Measurements from ENCODE around the gene NRF1.
A peak's percentile ranks its signal among the peaks of the same experiment; 100 is the strongest.
"Not testable (repeated sequence)": the region's sequence is repeated elsewhere in the genome, so short reads cannot be mapped to it uniquely, and the experiment has no call there.

The NRF1 gene

GRCh38 chr7:129607471-129608120 lies 3.9 kb upstream of the NRF1 start:
- DNase-seq: no peak

GRCh38 chr7:129609666-129610065 lies 1.9 kb upstream of the NRF1 start:
- DNase-seq: no peak

DNA sequence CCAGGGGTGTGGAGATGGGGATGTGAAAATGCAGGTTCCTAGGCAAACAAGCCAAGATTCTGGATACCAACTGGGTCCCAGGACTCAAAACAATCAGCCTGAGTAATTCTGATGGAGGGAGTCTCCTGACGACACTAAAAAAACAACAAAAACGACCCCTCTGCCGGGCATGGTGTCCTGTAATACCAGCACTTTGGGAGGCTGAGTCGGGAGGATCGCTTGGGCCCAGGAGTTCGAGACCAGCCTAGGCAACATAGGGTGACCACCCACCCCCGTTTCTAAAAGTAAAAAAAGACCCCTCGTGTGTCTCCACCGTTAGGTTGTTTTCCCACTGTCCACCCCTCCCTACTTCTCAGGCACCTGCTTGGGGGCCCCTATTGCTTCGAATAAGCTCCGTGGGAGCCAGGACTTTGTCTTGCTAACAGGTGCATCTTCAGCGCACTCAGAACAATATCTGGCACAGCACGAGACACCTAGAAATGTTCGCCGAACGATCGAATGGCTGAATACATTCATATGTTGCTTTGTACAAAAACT lies 743 bp upstream of the NRF1 start:
- no peak for DNase-seq

DNA sequence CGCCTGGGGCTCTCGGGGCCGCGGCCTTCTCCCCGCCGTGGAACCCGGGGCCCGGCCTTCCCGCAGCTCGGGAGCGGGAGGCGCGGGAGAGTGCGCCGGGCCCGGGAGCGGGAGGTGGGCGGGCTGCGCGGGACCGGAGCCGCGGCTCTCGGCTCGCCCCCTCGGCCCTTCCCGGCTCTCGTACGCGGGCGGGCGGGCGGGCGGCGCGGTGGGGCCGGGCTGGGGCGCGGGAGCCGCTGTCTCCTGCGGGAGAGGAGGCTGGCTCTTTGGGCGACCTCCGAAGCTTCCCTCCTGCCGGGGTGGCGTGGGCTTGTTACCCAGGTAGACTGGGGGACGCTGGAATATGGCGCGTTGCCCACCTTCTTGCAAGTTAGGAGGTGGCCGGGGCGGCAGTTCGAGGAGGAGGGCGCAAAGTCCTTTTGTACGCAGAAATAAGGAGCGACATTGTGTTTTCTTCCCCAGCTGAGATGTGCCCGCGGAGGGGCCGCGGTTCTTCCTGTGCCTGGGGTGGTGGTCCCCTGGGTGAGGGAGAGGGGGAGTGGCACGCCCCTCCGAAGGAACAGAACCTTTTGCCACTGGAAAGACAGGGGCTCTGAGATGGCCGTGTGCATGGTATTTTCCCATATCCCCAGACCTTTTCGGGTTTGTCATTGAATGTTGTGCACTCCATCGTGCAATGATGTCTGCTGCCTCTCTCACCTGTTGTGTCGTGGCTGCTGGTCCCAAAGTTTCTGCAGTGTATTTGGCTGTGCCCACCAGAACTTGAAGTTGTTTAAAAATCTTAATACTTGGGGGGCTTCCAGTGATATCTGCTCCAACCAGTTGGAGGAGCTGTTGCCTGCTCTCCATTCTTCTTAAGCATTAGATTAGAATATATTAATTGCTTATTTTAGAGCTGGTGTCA lies 844 bp downstream of the NRF1 start:
- DNase-seq: peak; percentile 36

- no peak for DNase-seq
Observed at GRCh38 chr7:129613016-129613337, 1.5 kb downstream of the NRF1 start.

DNA sequence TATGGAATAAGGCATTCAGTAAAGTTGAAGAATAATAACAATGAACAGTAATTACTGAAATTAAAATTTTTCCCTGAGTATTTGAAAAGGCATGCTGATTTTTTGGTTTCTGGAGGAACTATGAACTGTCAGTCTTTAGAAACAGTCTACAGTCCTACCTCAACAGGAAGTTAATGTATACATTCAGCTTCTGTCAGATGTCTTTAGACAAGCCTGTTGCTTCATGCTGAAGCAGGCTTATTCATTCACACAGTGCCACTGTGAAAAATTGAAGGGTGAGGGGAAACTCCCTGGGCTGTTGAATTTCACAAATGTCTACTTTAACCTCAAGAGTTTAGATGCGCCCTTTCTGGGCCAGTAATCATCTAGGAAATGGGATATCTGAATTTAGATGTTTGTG lies 3.5 kb downstream of the NRF1 start:
- DNase-seq: no peak

GRCh38 chr7:129616530-129616929 lies 5.0 kb downstream of the NRF1 start:
- no peak for DNase-seq

GRCh38 chr7:129617178-129617577 lies 5.7 kb downstream of the NRF1 start:
- no peak for DNase-seq

- no peak for DNase-seq
Observed at GRCh38 chr7:129617652-129618051, 6.1 kb downstream of the NRF1 start.

DNA sequence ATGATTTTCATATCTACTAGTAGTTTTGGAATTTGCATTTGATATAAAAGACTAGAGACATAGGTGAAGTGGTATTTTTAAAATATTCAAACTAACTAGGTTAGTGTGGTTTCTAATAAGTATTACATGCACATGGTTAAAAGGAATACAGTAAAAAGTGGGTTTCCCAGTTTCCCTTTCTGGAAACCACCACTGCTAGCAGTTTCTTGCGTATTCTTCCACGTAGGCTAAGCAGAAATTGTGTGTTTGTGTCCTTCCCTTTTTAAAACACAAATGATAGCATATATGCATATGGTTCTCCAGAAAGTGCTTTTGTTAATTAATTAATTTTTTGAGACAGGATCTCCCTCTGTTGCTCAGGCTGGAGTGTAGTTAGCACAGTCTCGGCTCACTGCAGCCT lies 15.4 kb downstream of the NRF1 start:
- DNase-seq: no peak

DNA sequence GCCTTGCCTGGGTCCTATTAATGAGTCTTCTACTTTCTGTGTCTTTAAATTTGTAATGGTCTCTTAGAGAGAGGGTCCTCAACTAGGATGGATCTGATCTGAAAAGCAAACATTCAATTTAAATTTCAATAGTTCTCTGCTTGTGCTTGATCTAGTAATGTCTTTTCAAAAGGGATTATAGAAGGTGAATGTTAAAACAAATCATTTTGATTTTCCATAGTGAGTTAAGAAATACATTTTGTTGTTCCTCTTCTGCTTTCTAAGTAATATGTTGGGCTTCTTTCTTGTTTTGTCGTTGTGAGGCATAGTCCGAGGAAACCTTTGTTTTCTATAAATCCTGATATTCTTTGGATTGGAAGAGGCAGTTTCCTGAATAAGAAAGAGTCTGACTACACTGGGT lies 18.8 kb downstream of the NRF1 start:
- DNase-seq: no peak

GRCh38 chr7:129634361-129635034 lies 23.0 kb downstream of the NRF1 start:
- DNase-seq: no peak

DNA sequence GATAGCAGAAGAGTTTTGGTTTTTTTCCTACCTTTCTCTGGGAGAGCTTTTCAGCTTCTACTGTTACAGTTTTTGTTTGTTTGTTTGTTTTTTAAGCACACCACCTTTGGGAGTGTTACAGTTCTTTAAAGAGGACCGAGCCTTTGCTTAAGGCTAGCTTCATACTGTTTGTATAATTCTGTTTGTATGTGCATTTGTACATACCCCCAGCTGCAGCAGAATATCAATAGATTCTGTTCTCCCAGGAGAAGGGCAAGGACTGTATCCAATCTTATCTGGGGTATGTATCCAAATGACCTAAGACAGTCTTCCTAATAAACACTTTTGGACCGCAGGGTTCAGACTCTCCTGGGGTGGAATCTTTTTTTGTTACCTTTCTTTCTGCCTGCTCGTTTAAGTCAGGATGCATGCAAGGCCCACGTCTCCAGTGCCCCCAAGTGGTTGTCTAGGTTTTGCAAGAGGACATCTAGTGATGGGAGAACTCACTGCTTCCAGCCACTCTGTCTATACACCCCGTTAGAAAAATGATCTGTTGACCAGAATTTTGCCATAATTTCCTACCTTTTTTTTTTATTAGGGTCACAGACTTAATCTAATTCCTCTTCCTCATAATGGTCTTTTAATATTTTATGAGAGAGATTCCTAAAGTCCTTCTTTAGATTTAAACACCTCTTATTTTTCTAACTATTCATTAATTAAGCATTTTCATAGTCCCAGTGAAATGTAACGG lies 23.9 kb downstream of the NRF1 start:
- peak; percentile 55 for DNase-seq

GRCh38 chr7:129636030-129636550 lies 24.6 kb downstream of the NRF1 start:
- DNase-seq: not testable (repeated sequence)

GRCh38 chr7:129636641-129637040 lies 25.1 kb downstream of the NRF1 start:
- no peak for DNase-seq

DNA sequence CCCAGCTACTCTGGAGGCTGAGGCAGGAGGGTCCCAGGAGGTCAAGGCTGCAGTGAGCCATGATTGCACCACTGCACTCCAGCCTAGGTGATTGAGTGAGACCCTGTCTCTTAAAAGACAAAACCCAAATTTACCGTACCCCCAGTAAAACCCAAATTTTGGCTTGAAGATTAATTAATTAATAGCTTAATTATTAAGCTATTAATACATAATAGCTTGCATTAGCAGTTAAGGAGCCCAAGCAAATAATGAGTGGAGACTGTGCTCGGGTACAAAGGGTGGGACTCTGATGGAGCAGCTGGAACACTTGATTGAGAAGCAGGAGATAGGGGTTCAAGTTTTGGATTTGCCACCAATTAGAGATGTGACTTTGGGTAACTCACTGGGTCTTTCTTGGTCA lies 28.9 kb downstream of the NRF1 start:
- no peak for DNase-seq

DNA sequence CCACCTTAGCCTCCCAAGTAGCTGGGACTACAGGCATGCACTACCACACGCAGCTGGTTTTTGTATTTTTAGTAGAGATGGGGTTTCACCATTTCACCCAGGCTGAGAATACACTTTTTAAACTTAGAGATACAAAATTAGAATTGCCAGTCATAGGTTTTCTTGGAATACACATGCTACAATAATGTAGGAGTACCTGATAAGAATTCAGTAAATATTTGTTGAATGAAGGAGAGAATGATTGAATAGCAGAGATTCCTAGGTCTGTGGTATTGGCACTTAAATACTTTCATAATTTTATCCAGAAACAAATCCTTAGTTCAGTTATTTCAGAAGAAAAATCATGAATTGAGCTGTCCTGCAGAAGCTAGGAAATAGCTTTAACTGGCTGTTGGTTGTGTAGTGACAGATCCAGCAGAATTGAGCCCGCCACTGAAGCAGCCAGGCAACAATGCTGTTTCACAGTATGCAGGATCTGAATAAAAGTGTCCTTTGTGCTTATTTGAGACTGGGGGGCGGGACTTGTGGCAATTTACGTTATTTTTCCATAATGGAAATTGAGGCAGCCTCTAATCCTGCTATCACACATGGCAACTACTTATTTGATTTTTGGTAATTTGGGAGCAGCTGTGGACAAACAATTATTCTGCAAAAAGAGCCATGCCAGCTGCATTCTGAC lies 31.5 kb downstream of the NRF1 start:
- no peak for DNase-seq

GRCh38 chr7:129643550-129644170 lies 32.1 kb downstream of the NRF1 start:
- no peak for DNase-seq

DNA sequence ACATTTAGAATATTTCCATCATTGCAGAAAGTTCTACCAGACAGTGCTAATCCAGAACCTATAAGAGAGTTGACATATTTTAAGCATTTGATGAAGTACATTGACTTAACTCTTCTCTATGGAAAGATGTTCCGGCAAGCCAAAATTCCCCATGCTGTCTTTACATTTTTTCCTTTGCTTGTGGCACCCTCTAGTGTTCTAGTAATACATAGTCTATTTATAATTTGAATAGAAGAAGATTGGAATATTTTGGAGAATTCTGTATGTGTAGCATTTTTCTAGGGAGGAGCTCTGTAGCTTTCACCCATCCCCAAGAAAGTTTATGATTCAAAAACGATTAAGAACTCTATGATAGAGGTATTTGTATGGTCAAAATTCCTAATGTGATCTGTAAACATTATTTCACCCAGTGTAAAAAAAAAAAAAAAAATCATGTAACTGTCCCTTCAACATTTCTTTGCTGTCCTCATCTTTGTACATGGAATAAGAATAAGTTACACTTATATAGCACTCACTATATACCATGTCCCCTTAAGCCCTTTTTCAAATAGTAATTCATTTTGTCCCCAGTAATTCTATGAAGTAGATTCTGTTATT lies 33.2 kb downstream of the NRF1 start:
- DNase-seq: peak; percentile 65

DNA sequence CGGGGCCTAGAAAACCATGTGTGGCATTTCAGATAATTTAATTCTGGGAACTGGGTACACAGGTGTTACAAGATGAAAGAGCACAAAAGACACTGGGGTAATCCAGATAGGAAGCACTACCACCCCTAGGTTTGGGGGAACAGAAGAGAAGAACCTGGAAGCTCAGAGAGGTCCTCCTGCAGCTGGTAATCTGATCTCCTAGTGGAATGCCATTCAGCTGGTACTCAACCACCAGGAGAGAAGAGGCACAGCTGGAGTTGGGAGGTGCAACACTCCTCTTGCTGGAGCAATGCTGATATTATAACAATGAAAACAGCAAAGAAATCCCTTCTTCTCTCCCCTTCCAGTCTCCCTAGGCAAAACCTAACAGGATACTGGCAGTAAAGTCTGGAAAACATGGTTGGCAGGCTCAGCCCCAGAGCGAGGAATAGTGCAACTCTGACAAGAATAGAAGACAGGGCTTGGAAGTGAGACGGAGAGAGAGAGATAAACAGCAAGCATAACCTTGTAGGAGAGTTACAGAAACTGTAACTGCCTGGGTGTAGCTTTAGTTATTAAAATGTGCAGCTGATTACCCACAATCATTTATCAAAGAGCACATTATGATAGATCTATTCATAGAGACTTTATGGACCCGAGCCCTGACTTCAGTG lies 35.0 kb downstream of the NRF1 start:
- no peak for DNase-seq
